Sigmoid colon (tissue), 4 donors: ENCODE results near the gene FRRS1L.

Experiments used
- CTCF ChIP-seq, 4 experiments: fragments of 450-650 bp in 3 of 4; fragments of 200-600 bp in 1 of 4; IDR thresholded peaks; one replicate each; pipeline ENCODE4 v1.5.1; 2016 to 2019; ENCODE audit warnings: antibody characterized with exemption in 4 of 4, mild to moderate bottlenecking in 3 of 4, moderate library complexity in 2 of 4
- POLR2AphosphoS5 ChIP-seq, 4 donors: sonication (generic); formaldehyde crosslinking; IDR thresholded peaks; one replicate each; pipeline ENCODE4 v1.6.1; 2017; ENCODE audit warnings: antibody characterized with exemption in 4 of 4

- no peak for TF ChIP-seq CTCF (IDR thresholded peaks at IDR 0.05)
- no peak for TF ChIP-seq POLR2AphosphoS5 (IDR thresholded peaks at IDR 0.05)
Observed at GRCh38 chr9:109213285-109214121, 46.5 kb upstream of the FRRS1L start.
